ENCODE data around the gene RASGRF2.

The RASGRF2 gene

GRCh38 chr5:81194633-81195334 is 234.6 kb downstream of the RASGRF2 start:
- in situ Hi-C loops (cut with HindIII; ENCODE audit: low sequenced_read_pairs) = no loop called here
- no peak overlapping the region for H3K4me3 ChIP-seq (ENCODE audit: low read depth, low read length)
- TF ChIP-seq CTCF (IDR thresholded peaks at IDR 0.05; ENCODE audit: low read depth, low read length, missing control alignments) = peak; percentile 94
- DNase-seq (ENCODE audit: low read depth) = peak; percentile 45

GRCh38 chr5:81195335-81195929 is 235.3 kb downstream of the RASGRF2 start:
- in situ Hi-C loops (cut with HindIII; ENCODE audit: low sequenced_read_pairs) = no loop called here
- no peak for DNase-seq (ENCODE audit: low read depth)
- no peak for TF ChIP-seq CTCF (IDR thresholded peaks at IDR 0.05; ENCODE audit: low read depth, low read length, missing control alignments)
- no peak overlapping the region for H3K4me3 ChIP-seq (ENCODE audit: low read depth, low read length)

GRCh38 chr5:81202655-81203054 is 242.5 kb downstream of the RASGRF2 start:
- in situ Hi-C loops (cut with HindIII; ENCODE audit: low sequenced_read_pairs) = no loop called here
- TF ChIP-seq CTCF (IDR thresholded peaks at IDR 0.05; ENCODE audit: low read depth, low read length, missing control alignments) = no peak
- no peak for DNase-seq (ENCODE audit: low read depth)

GRCh38 chr5:81203729-81204128 is 243.6 kb downstream of the RASGRF2 start:
- TF ChIP-seq CTCF (IDR thresholded peaks at IDR 0.05; ENCODE audit: low read depth, low read length, missing control alignments) = no peak
- no peak overlapping the region for H3K4me3 ChIP-seq (ENCODE audit: low read depth, low read length)
- in situ Hi-C loops (cut with HindIII; ENCODE audit: low sequenced_read_pairs) = no loop called here
- no peak for DNase-seq (ENCODE audit: low read depth)

More at GRCh38 chr5:81202655-81203054, 242.5 kb downstream of the RASGRF2 start:
- no peak overlapping the region for H3K4me3 ChIP-seq (ENCODE audit: low read depth, low read length)

- in situ Hi-C loops (cut with HindIII; ENCODE audit: low sequenced_read_pairs) = no loop called here
- no peak for DNase-seq (ENCODE audit: low read depth)
- no peak for TF ChIP-seq CTCF (IDR thresholded peaks at IDR 0.05; ENCODE audit: low read depth, low read length, missing control alignments)
- no peak overlapping the region for H3K4me3 ChIP-seq (ENCODE audit: low read depth, low read length)
These were observed 244.0 kb downstream of the RASGRF2 start for GRCh38 chr5:81204205-81204604.

- no peak overlapping the region for H3K4me3 ChIP-seq (ENCODE audit: low read depth, low read length)
- in situ Hi-C loops (cut with HindIII; ENCODE audit: low sequenced_read_pairs) = no loop called here
- no peak for DNase-seq (ENCODE audit: low read depth)
- no peak for TF ChIP-seq CTCF (IDR thresholded peaks at IDR 0.05; ENCODE audit: low read depth, low read length, missing control alignments)
These were observed 244.9 kb downstream of the RASGRF2 start for GRCh38 chr5:81205058-81205457.
